Keratinocyte (primary cell): ENCODE results near the gene DUSP14. TPM values are rescaled to one million over a fixed set of nuclear protein-coding genes. Genes with fewer than 3 reads are reported as not detected.

Source experiments
- DNase-seq: peaks from one replicate; pipeline ENCODE4 v3.0.0-alpha.2; 2011; ENCODE audit warnings: low read depth, missing footprints, low spot score
- FAIRE-seq: peaks from 2 replicates; lab custom pipeline; 2011; peaks lifted over from hg19 to GRCh38; lab: Jason Lieb, UNC
- H2AFZ ChIP-seq: 2 replicates; pipeline ENCODE4 v1.6.0; 2012; ENCODE audit warnings: low read length, control low read depth, inconsistent platforms; ENCODE audit not compliant: control insufficient read depth
- H3K27ac ChIP-seq: 2 replicates; pipeline ENCODE4 v1.5.1; 2011; ENCODE audit warnings: low read length; ENCODE audit not compliant: control insufficient read depth, insufficient read depth
- H3K27me3 ChIP-seq: 3 replicates; pipeline ENCODE4 v1.6.0; 2011; ENCODE audit warnings: low read length; ENCODE audit not compliant: control insufficient read depth, insufficient read depth; ENCODE audit errors: extremely low read depth
- H3K36me3 ChIP-seq, 2 experiments: 2 replicates in 1 of 2; 3 replicates in 1 of 2; pipeline ENCODE4 v1.5.1; 2011; ENCODE audit warnings: low read length in 2 of 2, mild to moderate bottlenecking in 1 of 2; ENCODE audit not compliant: control insufficient read depth in 2 of 2, insufficient read depth in 2 of 2; ENCODE audit errors: extremely low read depth in 1 of 2
- H3K4me1 ChIP-seq: 3 replicates; pipeline ENCODE4 v1.5.1; 2011; ENCODE audit warnings: low read length; ENCODE audit not compliant: control insufficient read depth, insufficient read depth; ENCODE audit errors: extremely low read depth
- H3K4me2 ChIP-seq: 3 replicates; pipeline ENCODE4 v1.6.0; 2011; ENCODE audit warnings: low read depth, low read length; ENCODE audit not compliant: control insufficient read depth, insufficient read depth; ENCODE audit errors: extremely low read depth
- H3K4me3 ChIP-seq, 3 experiments: fragments of 200-600 bp in 1 of 3; sonication (generic) in 1 of 3; 2 replicates in 2 of 3; 3 replicates in 1 of 3; pipeline ENCODE4 v1.5.1; 2011 to 2016; ENCODE audit warnings: low read length in 3 of 3, mild to moderate bottlenecking in 3 of 3, control low read depth in 2 of 3, inconsistent platforms in 1 of 3, low read depth in 1 of 3, mixed read lengths in 1 of 3, mixed run types in 1 of 3, moderate library complexity in 1 of 3; ENCODE audit not compliant: control insufficient read depth in 2 of 3, insufficient read depth in 2 of 3; ENCODE audit errors: extremely low read depth in 1 of 3
- H3K79me2 ChIP-seq: 2 replicates; pipeline ENCODE4 v1.6.0; 2012; ENCODE audit warnings: low read length; ENCODE audit not compliant: control insufficient read depth, insufficient read depth
- H3K9ac ChIP-seq: 3 replicates; pipeline ENCODE4 v1.6.0; 2011; ENCODE audit warnings: low read length; ENCODE audit not compliant: control insufficient read depth, insufficient read depth; ENCODE audit errors: extremely low read depth
- H3K9me1 ChIP-seq: 3 replicates; pipeline ENCODE4 v1.6.0; 2011; ENCODE audit warnings: low read length; ENCODE audit not compliant: control insufficient read depth, insufficient read depth; ENCODE audit errors: extremely low read depth
- H3K9me3 ChIP-seq: 2 replicates; pipeline ENCODE4 v1.5.1; 2012; ENCODE audit warnings: low read depth, low read length; ENCODE audit not compliant: control insufficient read depth
- H4K20me1 ChIP-seq: 3 replicates; pipeline ENCODE4 v1.6.0; 2011; ENCODE audit warnings: low read length; ENCODE audit not compliant: control insufficient read depth, insufficient read depth; ENCODE audit errors: extremely low read depth
- EZH2 ChIP-seq: IDR thresholded peaks from one replicate; pipeline ENCODE4 v1.6.1; 2012; ENCODE audit warnings: inconsistent platforms, mild to moderate bottlenecking, low read length, moderate library complexity
- dilution Hi-C: fragments of 300-500 bp; cut with MboI; formaldehyde crosslinking; loops from one replicate; pipeline ENCODE4 v1.7.0; 2020; ENCODE audit warnings: low sequenced_read_pairs; ENCODE audit not compliant: extremely low pct_ligation_motif_present
- polyA plus RNA-seq, 5 experiments: library from polyadenylated mRNA; depleted of rRNA in 3 of 5; stranded (reverse) in 3 of 5; stranded (forward) in 1 of 5; unstranded in 1 of 5; fragments of >200 nt; gene quantifications; 1 replicate in 1 of 5; 2 replicates in 3 of 5; 3 replicates in 1 of 5; pipeline versions ENCODE4 v1.2.1 to v1.2.3, GENCODE V29; 2011 to 2012; ENCODE audit warnings: missing spikeins in 2 of 5, low read depth in 1 of 5, low replicate concordance in 1 of 5
- TF ChIP-seq, protein P1 (sequence below), 3 experiments: IDR thresholded peaks in 1 of 3; conservative IDR thresholded peaks in 1 of 3; optimal IDR thresholded peaks in 1 of 3; 2 replicates in 2 of 3; 3 replicates in 1 of 3; pipeline versions ENCODE3 to v1.5.1; 2011; ENCODE audit warnings: low read length in 3 of 3, mild to moderate bottlenecking in 3 of 3, moderate library complexity in 2 of 3, control low read depth in 1 of 3, inconsistent platforms in 1 of 3; ENCODE audit not compliant: insufficient read depth in 2 of 3; ENCODE audit errors: extremely low read depth in 1 of 3

Gene DUSP14
- polyA plus RNA-seq, 1 donor (not counting 4 experiments of a cell fraction or from before 2014, with no cell fraction given): 169 TPM

DNA sequence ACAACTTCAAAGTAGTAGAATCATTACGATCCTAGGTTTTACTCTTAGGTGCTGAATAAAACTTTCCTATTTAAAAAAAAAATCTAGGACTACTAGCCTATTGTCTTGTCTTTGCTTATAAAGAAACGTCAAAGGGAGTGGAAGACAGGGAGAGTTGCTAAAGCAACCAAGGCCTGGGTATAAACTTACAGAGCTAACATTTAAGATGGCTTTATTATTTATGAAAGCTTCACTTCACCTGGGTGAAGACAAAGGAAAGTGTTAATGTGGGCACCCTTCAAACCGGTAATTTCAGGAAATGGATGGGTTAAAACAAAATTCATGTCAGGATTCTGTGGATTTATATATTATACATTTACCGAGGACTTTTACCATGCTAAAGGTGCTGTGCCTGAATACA is 2.5 kb downstream of the DUSP14 start:
- no peak for FAIRE-seq

DNA sequence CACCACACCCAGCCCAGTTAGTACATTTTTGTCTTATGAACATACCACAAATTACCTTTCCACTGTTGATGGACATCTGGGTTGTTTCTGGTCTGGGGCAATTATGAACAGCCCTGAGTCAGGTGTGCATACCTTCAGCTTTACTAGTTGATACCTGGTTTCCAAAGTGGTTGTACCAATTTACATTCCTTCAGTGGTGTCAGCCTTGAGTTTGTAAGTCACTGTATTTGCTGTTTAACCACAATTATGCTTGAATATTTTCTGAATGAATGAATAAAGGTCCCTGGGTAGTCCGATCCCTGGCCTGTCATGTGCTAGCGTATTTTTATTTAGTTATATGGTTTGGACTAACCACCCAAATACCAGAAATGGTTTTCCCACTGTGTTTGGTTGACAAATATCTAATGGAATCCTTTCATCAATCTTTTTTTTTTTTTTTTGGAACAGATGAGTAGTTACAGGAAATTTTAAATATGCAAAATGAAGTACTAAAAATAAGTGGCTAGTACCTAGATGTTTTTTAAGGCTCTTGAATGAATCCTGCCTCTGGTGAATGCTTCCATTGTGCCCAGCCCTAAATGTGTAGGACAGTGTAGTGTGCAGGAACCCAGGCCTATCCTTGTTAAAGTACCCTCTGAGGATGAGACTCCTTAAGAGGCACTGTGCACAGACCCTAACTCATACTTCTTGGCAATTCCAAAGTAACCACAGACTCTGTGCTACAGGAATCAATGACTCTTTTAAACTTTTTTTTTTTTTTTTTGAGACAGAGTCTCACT is 3.7 kb downstream of the DUSP14 start:
- Histone ChIP-seq H3K9me1 (no peaks in the 10 kb centered on the region), H3K9ac (peak overlapping the region; percentile 36), H3K36me3 (peaks cover 7 to 9% of the 10 kb centered on the region in 2 experiments), H3K27me3 (no peaks in the 10 kb centered on the region), H4K20me1 (peaks cover 9% of the 10 kb centered on the region), H2AFZ (no peak overlapping the region), H3K4me2 (peak overlapping the region; percentile 44), H3K27ac (peak overlapping the region; percentile 95), H3K79me2 (peaks cover 72% of the 10 kb centered on the region), H3K9me3 (no peaks in the 10 kb centered on the region), H3K4me1 (peaks cover 24% of the 10 kb centered on the region), H3K4me3 (peak overlapping the region in 2 of 3 experiments; percentile 67 to 86)
- dilution Hi-C loops: no loop called here
- TF ChIP-seq, protein P1, sequence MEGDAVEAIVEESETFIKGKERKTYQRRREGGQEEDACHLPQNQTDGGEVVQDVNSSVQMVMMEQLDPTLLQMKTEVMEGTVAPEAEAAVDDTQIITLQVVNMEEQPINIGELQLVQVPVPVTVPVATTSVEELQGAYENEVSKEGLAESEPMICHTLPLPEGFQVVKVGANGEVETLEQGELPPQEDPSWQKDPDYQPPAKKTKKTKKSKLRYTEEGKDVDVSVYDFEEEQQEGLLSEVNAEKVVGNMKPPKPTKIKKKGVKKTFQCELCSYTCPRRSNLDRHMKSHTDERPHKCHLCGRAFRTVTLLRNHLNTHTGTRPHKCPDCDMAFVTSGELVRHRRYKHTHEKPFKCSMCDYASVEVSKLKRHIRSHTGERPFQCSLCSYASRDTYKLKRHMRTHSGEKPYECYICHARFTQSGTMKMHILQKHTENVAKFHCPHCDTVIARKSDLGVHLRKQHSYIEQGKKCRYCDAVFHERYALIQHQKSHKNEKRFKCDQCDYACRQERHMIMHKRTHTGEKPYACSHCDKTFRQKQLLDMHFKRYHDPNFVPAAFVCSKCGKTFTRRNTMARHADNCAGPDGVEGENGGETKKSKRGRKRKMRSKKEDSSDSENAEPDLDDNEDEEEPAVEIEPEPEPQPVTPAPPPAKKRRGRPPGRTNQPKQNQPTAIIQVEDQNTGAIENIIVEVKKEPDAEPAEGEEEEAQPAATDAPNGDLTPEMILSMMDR (optimal IDR thresholded peaks at IDR 0.05 in 1 of 3, IDR thresholded peaks at IDR 0.05 in 1 of 3, conservative IDR thresholded peaks at IDR 0.05 in 1 of 3; ENCODE audit: extremely low read depth in 1 of 3, insufficient read depth in 2 of 3, low read length in 3 of 3): no peak
- no peak for TF ChIP-seq EZH2
- DNase-seq (peak; percentile 91), FAIRE-seq (no peak)

More for the DNA sequence above, 2.5 kb downstream of the DUSP14 start:
- no peak for DNase-seq
- TF ChIP-seq EZH2: no peak
- TF ChIP-seq, protein P1 (optimal IDR thresholded peaks at IDR 0.05 in 1 of 3, IDR thresholded peaks at IDR 0.05 in 1 of 3, conservative IDR thresholded peaks at IDR 0.05 in 1 of 3; ENCODE audit: extremely low read depth in 1 of 3, insufficient read depth in 2 of 3, low read length in 3 of 3): no peak
- Histone ChIP-seq H4K20me1 (peaks cover 6% of the 10 kb centered on the region), H3K79me2 (peaks cover 61% of the 10 kb centered on the region), H3K4me1 (peaks cover 35% of the 10 kb centered on the region), H3K36me3 (peaks cover 4 to 9% of the 10 kb centered on the region in 2 experiments), H2AFZ (no peak overlapping the region), H3K4me2 (peak overlapping the region; percentile 96), H3K9me3 (no peaks in the 10 kb centered on the region), H3K27ac (peak overlapping the region; percentile 95), H3K4me3 (peak overlapping the region; percentile 67 to 86 (median 83)), H3K27me3 (no peaks in the 10 kb centered on the region), H3K9ac (peak overlapping the region; percentile 83), H3K9me1 (no peaks in the 10 kb centered on the region)
- dilution Hi-C loops: no loop called here
